GM23338 (cell line): ENCODE measurements around the gene ANKS1B.

Experiments
- CREB1 ChIP-seq: fragments of 250-450 bp; sonication (Bioruptor Pico); IDR thresholded peaks from 2 replicates; pipeline ENCODE4 v1.5.0; 2020; ENCODE audit warnings: low read depth, mild to moderate bottlenecking, moderate library complexity
- CTCF ChIP-seq, 2 experiments: fragments of 200-600 bp in 1 of 2; sonication (generic) in 1 of 2; conservative IDR thresholded peaks; 2 replicates each; pipeline versions ENCODE4 v1.5.1 to v1.6.1; 2016 to 2017; ENCODE audit warnings: antibody characterized with exemption in 2 of 2, low read depth in 2 of 2, mild to moderate bottlenecking in 2 of 2, moderate library complexity in 1 of 2
- ETS1 ChIP-seq: IDR thresholded peaks from 2 replicates; pipeline ENCODE4 v1.6.1; 2016; ENCODE audit warnings: antibody characterized with exemption
- EZH2 ChIP-seq: fragments of 200-600 bp; sonication (generic); IDR thresholded peaks from one replicate; pipeline ENCODE4 v1.8.0; 2017; ENCODE audit warnings: antibody characterized with exemption, mild to moderate bottlenecking, low read depth; ENCODE audit not compliant: unreplicated experiment
- EZH2phosphoT487 ChIP-seq: fragments of 200-600 bp; sonication (generic); IDR thresholded peaks from one replicate; pipeline ENCODE4 v1.8.1; 2018; ENCODE audit warnings: antibody characterized with exemption; ENCODE audit not compliant: unreplicated experiment
- NANOG ChIP-seq: IDR thresholded peaks from 2 replicates; pipeline ENCODE4 v1.6.1; 2016; ENCODE audit warnings: antibody characterized with exemption, borderline replicate concordance
- POLR2AphosphoS5 ChIP-seq: IDR thresholded peaks from 2 replicates; pipeline ENCODE4 v1.6.1; 2016; ENCODE audit warnings: antibody characterized with exemption, low read depth
- REST ChIP-seq: IDR thresholded peaks from one replicate; pipeline ENCODE4 v1.6.1; 2018; ENCODE audit warnings: antibody characterized with exemption; ENCODE audit not compliant: unreplicated experiment
- STAT1 ChIP-seq: IDR thresholded peaks from one replicate; pipeline ENCODE4 v1.6.1; 2016; ENCODE audit warnings: antibody characterized with exemption; ENCODE audit not compliant: unreplicated experiment

- TF ChIP-seq POLR2AphosphoS5 (no peak), CTCF (conservative IDR thresholded peaks at IDR 0.05; ENCODE audit: low read depth in 2 of 2) (no peak), EZH2 (no peak), ETS1 (no peak), STAT1 (no peak), CREB1 (CRISPR knock-in tag) (no peak), REST (no peak), NANOG (no peak), EZH2phosphoT487 (no peak)
Observed at GRCh38 chr12:98911396-98911795, 1073.3 kb downstream of the ANKS1B start.
